HG03097 (cell line): ENCODE results near the gene DLG2.

ENCODE experiments used
- ATAC-seq: cut with Tn5 transposase; IDR thresholded peaks from one replicate; pipeline ENCODE4 v1.9.1; 2021; ENCODE audit not compliant: unreplicated experiment, low FRiP score

The DLG2 gene

DNA sequence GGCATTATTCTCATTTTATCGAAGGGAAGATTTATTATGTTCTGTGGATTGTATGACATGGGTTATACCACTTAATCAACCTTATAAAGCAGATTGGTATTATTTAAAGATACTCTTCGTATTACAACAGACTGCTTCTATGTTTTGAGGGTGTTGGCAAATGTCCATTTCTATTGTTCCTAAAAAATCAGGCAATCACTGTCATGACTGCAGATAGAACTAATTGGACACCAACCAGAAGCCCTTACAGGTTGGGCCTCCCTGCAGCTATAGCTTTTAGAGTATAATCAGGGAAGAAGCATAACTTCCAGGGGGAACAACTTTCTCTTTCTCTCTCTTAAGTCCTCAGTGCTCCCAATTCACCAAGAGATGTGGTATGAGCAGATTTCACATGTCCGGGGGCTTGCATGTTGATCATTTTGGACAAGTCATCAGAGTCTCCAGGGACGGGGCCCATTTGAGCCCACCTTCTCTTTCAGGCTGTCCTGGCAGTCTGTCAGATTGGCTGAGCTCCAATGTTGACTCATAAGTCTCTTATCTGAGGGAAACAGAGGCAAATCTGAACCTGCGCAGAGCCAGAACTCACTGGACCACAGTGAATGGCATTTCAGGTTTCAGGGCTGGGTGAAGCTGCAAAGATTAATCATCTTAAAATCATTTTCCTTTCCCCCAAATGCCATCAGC, 2077.0 kb downstream of the DLG2 start:
- ATAC-seq = no peak

- no peak for ATAC-seq
Measured at GRCh38 chr11:83546368-83546767, 2080.8 kb downstream of the DLG2 start.

DNA sequence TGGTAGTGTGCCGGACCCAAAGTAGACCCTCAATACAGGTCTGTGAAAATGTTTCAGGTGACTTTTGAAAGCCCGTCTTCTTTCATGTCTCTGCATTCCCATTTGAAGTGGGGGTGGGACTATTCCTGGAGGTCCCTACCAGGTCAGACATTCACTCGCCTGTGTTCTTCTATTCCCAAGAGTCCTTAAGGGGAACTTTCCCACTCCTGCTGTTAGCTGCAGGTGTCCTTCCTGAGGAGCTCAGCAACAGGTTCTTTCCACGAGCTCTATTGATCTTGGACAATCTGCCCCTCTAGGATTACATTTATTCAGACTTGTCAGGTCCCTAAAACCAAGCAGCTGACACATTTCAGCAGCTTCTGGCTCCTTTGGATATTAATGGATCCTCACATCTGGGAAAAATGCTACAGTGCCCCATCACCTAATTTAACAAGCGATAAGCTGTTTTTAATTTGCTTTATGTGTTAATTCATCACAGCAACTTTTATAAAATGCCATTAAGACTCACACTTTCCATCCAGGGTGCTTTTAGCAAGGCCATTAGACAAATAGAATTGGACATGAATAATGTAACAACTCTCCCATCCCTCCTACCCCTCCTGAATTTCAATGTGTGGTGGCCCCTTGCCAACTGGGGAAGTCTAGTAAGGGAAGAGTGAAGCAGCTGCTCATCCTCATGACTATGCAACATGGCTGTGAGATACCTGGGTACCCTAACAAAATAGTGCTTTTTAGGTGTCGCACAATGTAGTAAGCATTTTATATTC, 2081.5 kb downstream of the DLG2 start:
- ATAC-seq = no peak

- ATAC-seq = no peak
Measured at GRCh38 chr11:83544846-83545245, 2082.3 kb downstream of the DLG2 start.

GRCh38 chr11:83543706-83544439, 2083.3 kb downstream of the DLG2 start:
- ATAC-seq = no peak

- no peak for ATAC-seq
Measured at GRCh38 chr11:83542861-83543260, 2084.3 kb downstream of the DLG2 start.

DNA sequence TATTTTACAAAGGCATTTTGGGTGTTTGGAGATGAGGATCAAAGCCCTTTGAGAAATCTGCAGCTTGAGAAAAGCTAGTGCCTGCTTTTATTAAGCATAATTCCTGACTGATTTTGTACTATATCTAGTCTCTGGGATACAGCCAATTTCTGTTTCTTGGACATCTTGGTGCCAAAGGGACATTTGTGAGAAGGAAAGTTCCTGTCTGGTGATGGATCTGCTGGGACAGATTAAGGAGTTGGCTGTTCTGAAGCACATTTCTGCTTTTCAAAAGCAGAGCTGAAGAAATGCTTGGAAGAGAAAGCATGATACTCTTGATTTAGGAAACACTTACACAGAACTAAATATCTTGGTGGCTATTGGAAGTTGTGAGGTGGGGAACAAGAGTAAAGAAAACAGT, 2086.4 kb downstream of the DLG2 start:
- ATAC-seq = no peak

DNA sequence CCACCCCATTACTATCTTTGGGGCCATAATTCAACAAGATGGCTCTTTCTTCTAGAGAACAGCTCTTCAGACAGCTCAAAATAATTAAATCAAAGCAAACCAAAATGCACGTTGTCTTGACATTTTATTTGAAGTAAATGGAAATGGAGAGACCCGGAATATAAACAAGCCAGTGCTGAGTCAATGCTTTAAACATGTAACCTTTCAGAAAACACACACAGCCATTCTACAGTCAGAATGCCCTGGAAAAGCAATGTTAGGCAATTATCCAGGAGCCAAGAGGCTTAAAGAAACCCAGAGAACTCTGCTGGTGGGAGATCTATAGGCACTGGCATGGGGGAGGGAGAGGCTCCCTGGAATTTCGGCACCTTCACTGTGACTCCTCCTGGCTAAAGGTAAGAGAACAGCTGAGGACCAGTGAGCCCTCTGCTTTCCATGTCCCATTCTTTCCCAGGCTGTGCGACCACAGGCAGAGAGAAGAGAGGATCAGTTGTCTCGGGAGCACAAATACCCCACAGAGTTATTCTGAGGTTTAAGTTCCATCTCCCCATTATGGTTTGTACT, 2086.9 kb downstream of the DLG2 start:
- ATAC-seq = no peak

- ATAC-seq = no peak
Measured at GRCh38 chr11:83538286-83538685, 2088.9 kb downstream of the DLG2 start.

- no peak for ATAC-seq
Measured at GRCh38 chr11:83537131-83537610, 2090.0 kb downstream of the DLG2 start.

GRCh38 chr11:83533166-83533565, 2094.0 kb downstream of the DLG2 start:
- no peak for ATAC-seq

GRCh38 chr11:83528877-83529276, 2098.3 kb downstream of the DLG2 start:
- no peak for ATAC-seq

GRCh38 chr11:83528225-83528624, 2098.9 kb downstream of the DLG2 start:
- ATAC-seq = no peak

- ATAC-seq = no peak
Measured at GRCh38 chr11:83523676-83524075, 2103.5 kb downstream of the DLG2 start.

- ATAC-seq = no peak
Measured at GRCh38 chr11:83522911-83523310, 2104.2 kb downstream of the DLG2 start.

GRCh38 chr11:83521647-83522596, 2105.2 kb downstream of the DLG2 start:
- no peak for ATAC-seq

DNA sequence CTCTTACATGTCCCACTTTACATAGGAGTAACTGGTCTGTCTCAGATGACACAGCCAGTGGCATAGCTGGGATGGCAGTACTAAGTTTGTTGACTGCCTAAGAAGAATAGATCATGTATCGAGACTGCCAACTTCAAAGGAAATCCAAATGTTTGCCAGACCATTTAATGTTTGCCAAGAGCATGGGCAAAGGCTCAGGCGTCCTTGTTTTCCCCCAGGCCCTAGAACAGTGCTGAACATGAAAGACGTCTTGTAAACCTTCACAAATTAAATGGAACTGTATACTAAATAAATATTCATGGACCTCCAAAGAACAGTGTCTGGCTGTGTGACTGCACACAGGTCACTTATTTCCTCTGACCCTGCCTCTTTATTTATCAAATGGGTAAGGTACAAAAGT, 2106.3 kb downstream of the DLG2 start:
- no peak for ATAC-seq

DNA sequence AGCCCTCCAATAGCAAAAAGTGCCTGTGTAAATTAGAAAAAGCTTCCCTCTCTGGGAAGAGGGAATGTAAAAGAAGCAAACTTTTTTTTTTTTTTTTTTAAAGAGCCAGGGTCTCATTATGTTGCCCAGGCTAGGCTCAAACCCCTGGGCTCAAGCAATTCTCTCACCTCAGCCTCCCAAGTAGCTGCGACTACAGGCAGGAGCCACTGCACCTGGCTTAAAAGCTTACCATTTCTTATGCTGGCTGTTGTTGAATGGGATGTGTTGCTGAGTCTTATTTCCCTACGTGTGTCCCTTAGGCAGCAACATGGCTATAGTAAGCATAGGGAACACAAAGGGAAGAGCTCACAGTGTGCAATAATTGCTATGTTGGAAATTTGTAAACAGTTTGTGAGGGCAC, 2115.5 kb downstream of the DLG2 start:
- ATAC-seq = no peak

DNA sequence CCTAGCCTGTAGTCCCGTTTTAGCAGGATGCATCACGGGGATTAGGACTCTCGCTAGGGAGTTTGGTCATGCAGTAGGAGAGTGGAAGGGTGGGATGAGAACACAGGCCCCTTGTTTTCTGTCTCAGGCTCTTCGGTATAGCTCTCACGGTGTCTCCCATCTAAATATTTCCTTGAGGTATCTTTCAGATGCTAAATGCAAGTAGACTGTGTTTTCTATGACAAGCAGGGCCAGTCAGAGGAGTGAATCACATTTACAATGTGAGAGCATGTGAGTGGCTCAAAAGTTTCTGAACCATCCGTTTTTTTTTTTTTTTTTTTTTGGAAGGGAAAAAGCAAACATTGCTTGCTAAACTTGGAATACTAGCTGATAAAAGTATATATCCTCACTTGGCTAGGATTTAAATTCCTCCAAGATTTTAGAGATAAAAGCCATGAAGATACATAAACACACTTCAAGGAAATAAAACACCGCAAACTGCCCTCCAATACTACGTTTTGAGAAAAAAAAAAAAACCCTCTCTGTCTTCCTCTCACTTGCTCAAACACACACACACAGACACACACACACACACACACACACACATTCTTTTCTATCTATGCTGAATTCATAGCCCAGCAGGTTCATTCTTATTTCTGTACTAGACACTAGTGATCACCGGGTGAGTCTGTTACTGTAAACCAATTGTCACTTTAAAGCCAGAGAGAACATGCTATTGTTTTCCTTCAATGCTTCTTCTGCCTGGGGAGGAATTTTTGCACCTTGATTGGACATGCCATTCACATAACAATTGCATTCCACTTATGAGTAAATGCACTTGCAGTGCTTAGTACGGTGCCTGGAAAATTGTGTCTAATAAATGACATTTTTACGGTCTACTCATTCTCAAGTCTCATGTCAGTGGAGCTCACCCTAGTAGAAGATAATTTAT, 2116.3 kb downstream of the DLG2 start:
- ATAC-seq = no peak
